Raji (cell line): ENCODE data around the gene RPL10A.
A peak's percentile ranks its signal among the peaks of the same experiment; 100 is the strongest.

Source experiments
- POLR2A ChIP-seq: IDR thresholded peaks from 2 replicates; pipeline ENCODE4 v1.6.1; 2011; ENCODE audit warnings: low read depth, low read length, control low read depth; ENCODE audit not compliant: insufficient read depth

The RPL10A gene

GRCh38 chr6:35442693-35443092 lies 25.5 kb upstream of the RPL10A start:
- TF ChIP-seq POLR2A: no peak

- TF ChIP-seq POLR2A: no peak
Observed at GRCh38 chr6:35443341-35444030, 24.7 kb upstream of the RPL10A start.

GRCh38 chr6:35445691-35446090 lies 22.5 kb upstream of the RPL10A start:
- TF ChIP-seq POLR2A: no peak

GRCh38 chr6:35448191-35448590 lies 20.0 kb upstream of the RPL10A start:
- no peak for TF ChIP-seq POLR2A

- no peak for TF ChIP-seq POLR2A
Observed at GRCh38 chr6:35449287-35449881, 18.8 kb upstream of the RPL10A start.

GRCh38 chr6:35451354-35452182 lies 16.6 kb upstream of the RPL10A start:
- TF ChIP-seq POLR2A: no peak

- peak; percentile 70 for TF ChIP-seq POLR2A
Observed at GRCh38 chr6:35452183-35453090, 15.8 kb upstream of the RPL10A start, which contains the start of gene FANCE. Gene FANCE, plus strand, starts transcription at chr6:35452338. Its CDS starts 208 bp downstream, at chr6:35452546.

- TF ChIP-seq POLR2A: no peak
Observed at GRCh38 chr6:35453236-35453635, 15.0 kb upstream of the RPL10A start.

GRCh38 chr6:35454391-35455110 lies 13.7 kb upstream of the RPL10A start:
- no peak for TF ChIP-seq POLR2A

- TF ChIP-seq POLR2A: no peak
Observed at GRCh38 chr6:35457907-35458306, 10.3 kb upstream of the RPL10A start.

GRCh38 chr6:35461270-35461669 lies 6.9 kb upstream of the RPL10A start:
- no peak for TF ChIP-seq POLR2A

- TF ChIP-seq POLR2A: no peak
Observed at GRCh38 chr6:35463292-35463691, 4.9 kb upstream of the RPL10A start.

- no peak for TF ChIP-seq POLR2A
Observed at GRCh38 chr6:35465646-35466045, 2.6 kb upstream of the RPL10A start.
